ENCODE measurements around the gene PKNOX2.
A peak's percentile ranks its signal among the peaks of the same experiment; 100 is the strongest.

The PKNOX2 gene

DNA sequence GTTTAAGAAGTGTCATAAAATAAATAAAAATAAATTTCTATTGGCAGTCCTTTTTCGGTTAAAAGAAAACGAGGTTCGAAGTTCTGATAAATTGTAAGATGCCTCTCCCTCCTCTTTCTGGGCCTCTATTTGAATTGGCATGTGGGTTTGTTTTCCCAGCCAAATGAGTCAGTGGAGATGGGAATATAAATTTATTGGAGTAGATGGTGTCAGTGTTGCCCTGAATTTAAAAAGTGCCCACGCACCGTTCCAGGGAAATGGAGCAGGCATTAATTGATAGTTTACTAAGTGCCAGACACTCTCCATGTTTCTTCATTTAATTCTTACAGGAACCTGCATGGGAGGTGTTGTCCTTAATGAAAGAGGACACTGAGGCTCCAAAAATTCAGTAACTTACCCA, 212.3 kb downstream of the PKNOX2 start:
- DNase-seq (ENCODE audit: low read depth) = peak; percentile 46
- TF ChIP-seq, protein P1, sequence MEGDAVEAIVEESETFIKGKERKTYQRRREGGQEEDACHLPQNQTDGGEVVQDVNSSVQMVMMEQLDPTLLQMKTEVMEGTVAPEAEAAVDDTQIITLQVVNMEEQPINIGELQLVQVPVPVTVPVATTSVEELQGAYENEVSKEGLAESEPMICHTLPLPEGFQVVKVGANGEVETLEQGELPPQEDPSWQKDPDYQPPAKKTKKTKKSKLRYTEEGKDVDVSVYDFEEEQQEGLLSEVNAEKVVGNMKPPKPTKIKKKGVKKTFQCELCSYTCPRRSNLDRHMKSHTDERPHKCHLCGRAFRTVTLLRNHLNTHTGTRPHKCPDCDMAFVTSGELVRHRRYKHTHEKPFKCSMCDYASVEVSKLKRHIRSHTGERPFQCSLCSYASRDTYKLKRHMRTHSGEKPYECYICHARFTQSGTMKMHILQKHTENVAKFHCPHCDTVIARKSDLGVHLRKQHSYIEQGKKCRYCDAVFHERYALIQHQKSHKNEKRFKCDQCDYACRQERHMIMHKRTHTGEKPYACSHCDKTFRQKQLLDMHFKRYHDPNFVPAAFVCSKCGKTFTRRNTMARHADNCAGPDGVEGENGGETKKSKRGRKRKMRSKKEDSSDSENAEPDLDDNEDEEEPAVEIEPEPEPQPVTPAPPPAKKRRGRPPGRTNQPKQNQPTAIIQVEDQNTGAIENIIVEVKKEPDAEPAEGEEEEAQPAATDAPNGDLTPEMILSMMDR (IDR thresholded peaks at IDR 0.05; ENCODE audit: control insufficient read depth, extremely low read depth, insufficient read depth) = no peak
- no peak overlapping the region for H3K4me3 ChIP-seq (ENCODE audit: low read depth, low read length)

- TF ChIP-seq, protein P1 (IDR thresholded peaks at IDR 0.05; ENCODE audit: control insufficient read depth, extremely low read depth, insufficient read depth) = no peak
Observed at GRCh38 chr11:125378083-125378482, 213.5 kb downstream of the PKNOX2 start.

GRCh38 chr11:125378571-125378970, 214.0 kb downstream of the PKNOX2 start:
- DNase-seq (ENCODE audit: low read depth) = no peak
- TF ChIP-seq, protein P1 (IDR thresholded peaks at IDR 0.05; ENCODE audit: control insufficient read depth, extremely low read depth, insufficient read depth) = no peak
- H3K4me3 ChIP-seq (ENCODE audit: low read depth, low read length) = no peak overlapping the region

More at GRCh38 chr11:125378083-125378482, 213.5 kb downstream of the PKNOX2 start:
- H3K4me3 ChIP-seq (ENCODE audit: low read depth, low read length) = no peak overlapping the region
- DNase-seq (ENCODE audit: low read depth) = no peak

GRCh38 chr11:125379565-125379964, 215.0 kb downstream of the PKNOX2 start:
- DNase-seq (ENCODE audit: low read depth) = no peak
- TF ChIP-seq, protein P1 (IDR thresholded peaks at IDR 0.05; ENCODE audit: control insufficient read depth, extremely low read depth, insufficient read depth) = no peak

DNA sequence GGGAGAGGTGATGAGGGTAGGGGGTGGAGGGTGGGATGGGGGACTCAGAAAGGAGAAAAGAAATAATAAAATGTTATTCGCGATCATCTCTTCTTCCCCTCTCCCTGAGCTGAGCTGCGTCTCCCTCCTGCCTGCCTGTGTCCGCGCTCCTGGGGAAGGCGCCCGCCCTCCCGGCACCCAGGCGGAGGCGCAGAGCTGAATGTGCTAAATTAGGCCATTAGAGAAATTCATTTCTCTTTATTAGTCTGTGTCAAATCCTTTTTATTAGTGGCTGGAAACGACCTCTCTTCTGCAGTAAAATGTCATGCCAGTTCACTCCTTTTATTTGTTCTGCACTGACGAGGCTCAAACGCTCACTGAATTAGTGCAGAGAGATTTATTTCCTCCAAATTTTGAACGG, 215.4 kb downstream of the PKNOX2 start:
- TF ChIP-seq, protein P1 (IDR thresholded peaks at IDR 0.05; ENCODE audit: control insufficient read depth, extremely low read depth, insufficient read depth) = no peak
- DNase-seq (ENCODE audit: low read depth) = no peak
- H3K4me3 ChIP-seq (ENCODE audit: low read depth, low read length) = no peak overlapping the region

More at GRCh38 chr11:125379565-125379964, 215.0 kb downstream of the PKNOX2 start:
- no peak overlapping the region for H3K4me3 ChIP-seq (ENCODE audit: low read depth, low read length)

- DNase-seq (ENCODE audit: low read depth) = no peak
- no peak overlapping the region for H3K4me3 ChIP-seq (ENCODE audit: low read depth, low read length)
- TF ChIP-seq, protein P1 (IDR thresholded peaks at IDR 0.05; ENCODE audit: control insufficient read depth, extremely low read depth, insufficient read depth) = no peak
Observed at GRCh38 chr11:125380756-125381445, 216.3 kb downstream of the PKNOX2 start.
